G401.6 (cell line): Measurements from ENCODE around the gene NLRC5.

Experiments used
- FAIRE-seq: peaks from 2 replicates; lab custom pipeline; 2012; peaks lifted over from hg19 to GRCh38; lab: Jason Lieb, UNC

NLRC5 gene

DNA sequence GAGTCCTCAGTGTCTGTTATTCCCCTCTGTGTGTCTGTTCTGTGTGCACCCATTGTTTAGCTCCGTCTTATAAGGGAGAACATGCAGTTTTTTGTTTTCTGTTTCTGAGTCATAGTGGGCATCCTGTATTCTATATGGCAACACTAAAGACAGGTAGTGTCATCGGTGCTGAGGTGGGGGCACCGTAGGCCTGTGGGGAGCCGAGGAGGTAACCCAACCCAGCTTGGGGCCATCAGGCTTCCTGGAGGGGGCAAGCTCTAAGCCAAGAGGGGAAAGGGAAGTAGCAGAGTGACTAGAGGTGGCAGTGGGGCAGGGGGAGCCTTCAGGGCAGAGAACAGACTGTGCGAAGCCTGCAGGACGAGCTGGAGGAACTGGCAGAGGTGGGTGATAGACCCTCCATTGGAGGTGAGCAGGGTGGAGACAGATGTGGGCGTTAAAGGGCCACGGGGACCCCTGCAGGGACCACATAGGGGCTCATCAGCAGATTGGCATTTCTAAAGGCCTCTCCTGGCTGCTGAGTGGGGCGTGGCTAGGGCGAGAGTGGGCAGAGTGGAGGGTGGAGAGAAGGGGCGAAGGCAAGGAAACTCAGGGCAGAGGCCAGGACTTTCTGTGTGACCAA lies 139.5 kb downstream of the NLRC5 start:
- FAIRE-seq = no peak

DNA sequence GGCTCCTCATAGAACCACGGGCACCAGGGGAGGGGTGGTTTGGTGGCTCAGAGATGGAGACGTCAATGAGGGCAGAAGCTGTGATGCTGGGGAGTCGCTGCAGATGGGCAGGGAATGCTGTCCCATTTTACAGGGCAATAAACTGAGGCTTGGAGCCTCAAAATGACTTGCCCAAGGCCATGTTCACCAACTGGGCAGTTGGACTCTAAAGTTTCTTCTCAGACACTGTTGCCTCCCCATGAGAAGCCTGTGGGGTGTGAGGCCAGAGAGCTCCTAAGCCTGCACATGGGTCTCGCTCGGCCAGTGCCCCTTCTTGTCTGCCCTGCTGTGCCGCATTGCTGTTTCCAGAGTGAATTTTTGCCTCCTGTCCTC lies 141.6 kb downstream of the NLRC5 start:
- no peak for FAIRE-seq

DNA sequence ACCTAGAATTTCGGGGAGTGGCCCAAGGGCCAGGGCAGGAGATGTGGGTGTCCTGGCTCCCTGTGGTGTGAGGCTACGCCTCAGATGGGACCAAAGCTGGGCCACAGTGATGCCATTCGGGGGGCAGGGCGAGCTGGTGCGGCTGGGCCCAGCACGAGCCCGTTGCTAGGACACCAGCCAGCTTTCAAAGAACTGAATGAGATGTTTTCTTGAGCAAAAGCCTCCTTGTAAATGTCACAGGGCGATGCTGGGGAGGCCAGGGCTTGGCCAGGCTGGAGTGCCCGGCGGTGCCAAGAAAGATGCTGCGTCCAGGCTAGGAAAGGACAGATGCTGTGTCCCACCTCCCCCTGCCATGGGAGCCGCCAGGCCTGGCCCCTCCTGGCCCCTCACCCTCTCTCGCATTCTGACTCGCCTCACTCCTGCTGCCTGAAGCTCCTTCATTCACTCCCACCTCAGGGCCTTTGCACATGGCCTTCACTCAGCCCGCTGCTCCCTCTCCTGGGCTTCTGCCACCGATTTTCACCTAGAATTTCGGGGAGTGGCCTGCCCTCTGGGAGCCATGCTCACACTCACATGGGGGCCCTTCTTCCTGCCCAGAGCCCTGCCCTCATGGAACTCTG lies 142.1 kb downstream of the NLRC5 start:
- no peak for FAIRE-seq

- no peak for FAIRE-seq
These were observed 143.1 kb downstream of the NLRC5 start for GRCh38 chr16:57132470-57132869.

- FAIRE-seq = no peak
These were observed 143.7 kb downstream of the NLRC5 start for GRCh38 chr16:57133031-57133430.
